Measurements from ENCODE around the gene PPP1CB. TPM values are rescaled to one million over a fixed set of nuclear protein-coding genes. Genes with fewer than 3 reads are reported as not detected.

PPP1CB gene
- total RNA-seq, 4 donors from 2014 or later, result 99.9 to 151 (median 119) TPM

DNA sequence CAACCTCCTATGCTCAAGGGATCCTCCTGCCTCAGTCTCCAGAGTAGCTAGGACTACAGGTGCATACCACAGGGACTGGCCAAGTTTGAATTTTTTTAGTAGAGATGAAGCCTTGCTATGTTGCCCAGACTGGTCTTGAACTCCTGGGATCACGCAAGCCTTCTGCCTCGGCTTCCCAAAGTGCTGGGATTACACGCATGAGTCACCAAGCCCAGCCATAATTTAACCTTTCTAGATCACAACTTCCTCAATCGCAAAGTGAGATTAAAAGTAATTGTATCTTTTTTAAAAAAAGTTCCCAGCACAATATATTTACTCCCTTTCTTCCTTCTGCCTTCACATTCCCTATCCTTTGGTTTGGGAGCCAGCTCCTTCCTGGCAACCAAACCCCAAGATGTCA, 5.8 kb upstream of the PPP1CB start:
- intact Hi-C loops (cut with DNase I; ENCODE audit: low total_unique reads), result no loop called here
- WGBS, 2 donors, result 91 to 92% methylated on average over 4 of the region's 4 CpGs
- DNase-seq (ENCODE audit: low spot score in 2 of 2), result no peak
- H3K4me3 ChIP-seq (ENCODE audit: low read depth, poor library complexity, severe bottlenecking), result no peak overlapping the region
- no peak for TF ChIP-seq CTCF (IDR thresholded peaks at IDR 0.05)
- TF ChIP-seq POLR2A (IDR thresholded peaks at IDR 0.05), result no peak

DNA sequence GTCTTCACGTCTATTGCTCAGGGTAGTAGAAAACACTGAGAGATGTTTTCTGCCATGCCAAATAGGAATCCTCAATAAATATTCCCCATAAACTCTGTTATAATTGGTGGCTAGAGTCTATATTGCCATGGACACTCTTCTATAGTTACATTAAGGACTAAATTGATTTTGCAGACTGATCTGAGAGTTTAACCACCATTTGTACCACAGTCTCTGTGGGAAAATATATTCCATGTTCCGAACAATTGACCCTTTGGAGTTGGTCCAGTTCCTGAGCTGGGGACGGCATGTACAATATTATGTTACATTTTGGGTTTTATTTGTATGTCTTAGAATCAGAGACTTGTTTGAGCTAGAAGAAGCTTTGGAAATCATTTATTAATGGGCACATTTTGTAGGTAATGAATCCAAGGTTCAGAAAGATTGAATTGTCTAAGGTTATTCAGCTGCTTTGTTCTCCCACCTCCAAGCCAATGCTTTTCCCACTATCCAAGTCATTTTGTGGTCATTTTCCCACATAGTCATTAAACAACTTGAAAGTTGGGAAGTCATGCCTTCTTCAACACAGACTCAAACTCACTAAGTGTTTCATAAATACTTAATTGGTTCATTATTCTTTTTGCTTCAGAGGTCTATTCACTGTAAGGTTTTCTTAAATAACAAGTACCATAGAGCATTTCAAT, 5.1 kb upstream of the PPP1CB start:
- intact Hi-C loops (cut with DNase I; ENCODE audit: low total_unique reads), result no loop called here
- no peak overlapping the region for H3K4me3 ChIP-seq (ENCODE audit: low read depth, poor library complexity, severe bottlenecking)
- TF ChIP-seq CTCF (IDR thresholded peaks at IDR 0.05), result no peak
- TF ChIP-seq POLR2A (IDR thresholded peaks at IDR 0.05), result no peak
- no peak for DNase-seq (ENCODE audit: low spot score in 2 of 2)
- WGBS, 2 donors, result 84 to 87% methylated on average over 3 of the region's 3 CpGs

DNA sequence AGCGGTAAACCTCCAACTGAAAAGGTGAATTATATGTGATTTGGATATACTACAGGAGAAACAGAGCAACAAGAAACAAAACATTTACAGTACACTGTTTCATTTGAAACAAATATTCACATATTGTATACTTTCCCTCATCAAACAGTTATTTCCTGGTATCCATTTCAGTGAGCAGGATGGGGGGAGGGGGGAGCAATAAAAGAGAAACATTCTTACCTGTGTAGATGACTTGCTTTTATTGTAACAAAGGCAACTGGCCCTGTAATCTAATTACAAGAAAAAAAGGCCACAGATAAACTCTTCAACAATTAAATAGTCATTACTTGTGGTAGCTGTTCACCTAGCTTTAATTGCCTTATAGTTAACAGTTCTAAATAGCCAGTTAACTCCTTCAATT, 3.9 kb upstream of the PPP1CB start:
- no peak for TF ChIP-seq POLR2A (IDR thresholded peaks at IDR 0.05)
- no peak for TF ChIP-seq CTCF (IDR thresholded peaks at IDR 0.05)
- H3K4me3 ChIP-seq (ENCODE audit: low read depth, poor library complexity, severe bottlenecking), result no peak overlapping the region
- WGBS, 2 donors, result 97 to 100% methylated on average over 1 of the region's 1 CpG
- DNase-seq (ENCODE audit: low spot score in 2 of 2), result no peak
- intact Hi-C loops (cut with DNase I; ENCODE audit: low total_unique reads), result no loop called here

GRCh38 chr2:28748176-28748575, 3.5 kb upstream of the PPP1CB start:
- no peak overlapping the region for H3K4me3 ChIP-seq (ENCODE audit: low read depth, poor library complexity, severe bottlenecking)
- intact Hi-C loops (cut with DNase I; ENCODE audit: low total_unique reads), result no loop called here
- DNase-seq (ENCODE audit: low spot score in 2 of 2), result no peak
- WGBS, 2 donors, result 89 to 91% methylated on average over 2 of the region's 2 CpGs
- no peak for TF ChIP-seq CTCF (IDR thresholded peaks at IDR 0.05)
- TF ChIP-seq POLR2A (IDR thresholded peaks at IDR 0.05), result no peak

- no peak for TF ChIP-seq POLR2A (IDR thresholded peaks at IDR 0.05)
- no peak for TF ChIP-seq CTCF (IDR thresholded peaks at IDR 0.05)
- no peak for DNase-seq (ENCODE audit: low spot score in 2 of 2)
- no peak overlapping the region for H3K4me3 ChIP-seq (ENCODE audit: low read depth, poor library complexity, severe bottlenecking)
- 85 to 97% methylated on average over 1 of the region's 1 CpG for whole genome bisulfite sequencing, 2 donors
- intact Hi-C loops (cut with DNase I; ENCODE audit: low total_unique reads), result no loop called here
These were observed 2.7 kb upstream of the PPP1CB start for GRCh38 chr2:28748941-28749340.

DNA sequence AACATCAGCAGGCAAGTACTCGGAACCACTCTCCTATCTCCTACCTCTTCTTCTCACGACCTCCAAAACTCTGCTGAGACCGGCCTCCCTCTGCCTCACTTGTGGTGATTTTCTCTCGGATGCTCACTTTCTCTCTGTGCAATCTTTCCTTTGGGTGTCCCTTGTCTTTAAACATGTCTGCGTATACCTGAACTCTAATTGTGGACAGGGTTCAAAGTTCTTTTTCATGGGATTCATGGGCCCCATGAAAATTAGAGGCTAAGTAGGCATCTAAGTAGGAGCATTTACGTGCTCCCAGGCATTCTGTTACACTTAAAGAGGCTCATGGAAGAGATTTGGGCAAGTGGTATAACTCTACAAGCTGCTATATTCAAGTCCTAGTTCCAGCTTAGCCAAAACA, 2.1 kb upstream of the PPP1CB start:
- TF ChIP-seq POLR2A (IDR thresholded peaks at IDR 0.05), result no peak
- no peak for TF ChIP-seq CTCF (IDR thresholded peaks at IDR 0.05)
- 94 to 95% methylated on average over 6 of the region's 6 CpGs for WGBS, 2 donors
- intact Hi-C loops (cut with DNase I; ENCODE audit: low total_unique reads), result no loop called here
- no peak for DNase-seq (ENCODE audit: low spot score in 2 of 2)
- no peak overlapping the region for H3K4me3 ChIP-seq (ENCODE audit: low read depth, poor library complexity, severe bottlenecking)
